GM12878 (cell line): ENCODE data around the gene EFHD1. TPM values are rescaled to one million over a fixed set of nuclear protein-coding genes. Genes with fewer than 3 reads are reported as not detected.

Source experiments
- ATAC-seq: fragments of 200-7000 bp; cut with Tn5 transposase; 3 replicates; pipeline ENCODE4 v1.9.1; 2020; ENCODE audit warnings: mild to moderate bottlenecking, moderate library complexity
- BruUV-seq: library from RNA; stranded (reverse); fragments of 400-500 nt; replicated peaks from 2 replicates; lab custom pipeline; 2021; lab: Mats Ljungman, UMichigan
- CTCF ChIA-PET: fragments of 300-600 bp; sonication (Branson Sonifier 250); formaldehyde crosslinking; extraction: SDS; loops from one replicate; lab custom pipeline; 2021; ENCODE audit warnings: inconsistent platforms; lab: Yijun Ruan, JAX
- POLR2A ChIA-PET: fragments of 350-600 bp; formaldehyde crosslinking; extraction: SDS; loops from one replicate; lab custom pipeline; 2021; ENCODE audit warnings: inconsistent platforms; lab: Charles Lee
- RAD21 ChIA-PET: fragments of 300-600 bp; sonication (Branson Sonifier 250); formaldehyde crosslinking; loops from one replicate; lab custom pipeline; 2023; ENCODE audit warnings: antibody characterized with exemption; ENCODE audit not compliant: unreplicated experiment; lab: Charles Lee
- SMC1A ChIA-PET: fragments of 300-600 bp; sonication (Branson Sonifier 250); formaldehyde crosslinking; loops from one replicate; lab custom pipeline; 2023; ENCODE audit not compliant: unreplicated experiment, uncharacterized antibody; lab: Charles Lee
- DNase-seq: peaks from one replicate; pipeline ENCODE4 v3.0.0-alpha.2; 2011; ENCODE audit warnings: low read depth, low spot score
- FAIRE-seq: peaks from 3 replicates; lab custom pipeline; 2011; peaks lifted over from hg19 to GRCh38; lab: Jason Lieb, UNC
- H2AFZ ChIP-seq: 2 replicates; pipeline ENCODE4 v1.6.0; 2011; ENCODE audit warnings: low read depth, low read length, control low read depth; ENCODE audit not compliant: control insufficient read depth
- H3K27ac ChIP-seq: 2 replicates; pipeline ENCODE4 v1.5.1; 2011; ENCODE audit warnings: control low read depth; ENCODE audit not compliant: control insufficient read depth, insufficient read depth
- H3K27me3 ChIP-seq, 2 experiments: replicated peaks in 1 of 2; 2 replicates each; pipeline versions ENCODE4 v1.6.0 to v1.6.1; 2011; ENCODE audit warnings: low read length in 1 of 2; ENCODE audit not compliant: control insufficient read depth in 2 of 2, insufficient read depth in 2 of 2
- H3K36me3 ChIP-seq, 2 experiments: 2 replicates each; pipeline ENCODE4 v1.5.1; 2011; ENCODE audit warnings: low read length in 1 of 2; ENCODE audit not compliant: control insufficient read depth in 2 of 2, insufficient read depth in 2 of 2
- H3K4me1 ChIP-seq: 2 replicates; pipeline ENCODE4 v1.6.1; 2011; ENCODE audit warnings: mild to moderate bottlenecking, low read length, moderate library complexity, mixed read lengths; ENCODE audit not compliant: control insufficient read depth, insufficient read depth
- H3K4me2 ChIP-seq: 2 replicates; pipeline ENCODE4 v1.6.0; 2011; ENCODE audit warnings: control low read depth; ENCODE audit not compliant: control insufficient read depth, insufficient read depth
- H3K4me3 ChIP-seq: fragments of 200-600 bp; sonication (generic); 2 replicates; pipeline ENCODE4 v1.5.1; 2016
- H3K79me2 ChIP-seq: 2 replicates; pipeline ENCODE4 v1.6.0; 2011; ENCODE audit warnings: low read length; ENCODE audit not compliant: control insufficient read depth, insufficient read depth
- H3K9ac ChIP-seq: 2 replicates; pipeline ENCODE4 v1.8.0; 2011; ENCODE audit warnings: low read length, control low read depth, mixed read lengths; ENCODE audit not compliant: control insufficient read depth, insufficient read depth
- H3K9me3 ChIP-seq: replicated peaks from 3 replicates; pipeline ENCODE4 v1.5.1; 2011; ENCODE audit warnings: mild to moderate bottlenecking, low read length; ENCODE audit not compliant: control insufficient read depth, insufficient read depth
- H4K20me1 ChIP-seq: 2 replicates; pipeline ENCODE4 v1.6.0; 2011; ENCODE audit not compliant: control insufficient read depth, insufficient read depth
- EED ChIP-seq: sonication (generic); IDR thresholded peaks from 2 replicates; pipeline ENCODE4 v1.6.1; 2016; ENCODE audit warnings: antibody characterized with exemption, low read depth
- FOXK2 ChIP-seq: fragments of 450-650 bp; IDR thresholded peaks from 2 replicates; pipeline ENCODE4 v1.6.1; 2017; ENCODE audit warnings: mild to moderate bottlenecking, moderate library complexity
- HDGF ChIP-seq: fragments of 450-650 bp; IDR thresholded peaks from 2 replicates; pipeline ENCODE4 v1.6.1; 2016; ENCODE audit warnings: antibody characterized with exemption
- MXI1 ChIP-seq: fragments of 150-350 bp; IDR thresholded peaks from 2 replicates; pipeline ENCODE4 v1.6.1; 2011; ENCODE audit warnings: low read depth, mild to moderate bottlenecking, inconsistent platforms, low read length, improper control_type of control experiment
- RUNX3 ChIP-seq: IDR thresholded peaks from 2 replicates; pipeline ENCODE4 v1.6.1; 2012; ENCODE audit warnings: low read length, inconsistent platforms
- STAT1 ChIP-seq: fragments of 450-650 bp; conservative IDR thresholded peaks from 2 replicates; pipeline ENCODE4 v1.6.1; 2014; ENCODE audit warnings: antibody characterized with exemption, mild to moderate bottlenecking
- TCF7 ChIP-seq: IDR thresholded peaks from 2 replicates; pipeline ENCODE4 v1.6.1; 2014; ENCODE audit warnings: antibody characterized with exemption, borderline replicate concordance
- ZNF274 ChIP-seq: IDR thresholded peaks from one replicate; pipeline ENCODE4 v1.8.0; 2011; ENCODE audit not compliant: insufficient read length, insufficient read depth
- ZZZ3 ChIP-seq: IDR thresholded peaks from 2 replicates; pipeline ENCODE4 v1.6.1; 2011; ENCODE audit warnings: low read depth; ENCODE audit not compliant: control insufficient read depth, insufficient read length
- WGBS: methylation state at CpG from one replicate; pipeline ENCODE4 v1.1.6; 2016; ENCODE audit warnings: low lambda C conversion rate; ENCODE audit not compliant: insufficient replicate concordance, insufficient coverage; ENCODE audit errors: missing lambda C conversion rate; 5-methylcytosine and 5-hydroxymethylcytosine counted together
- in situ Hi-C: fragments of 300-500 bp; cut with MboI; formaldehyde crosslinking; loops from 9 replicates; pipeline ENCODE4 v1.14.3; 2018; ENCODE audit warnings: mixed read lengths
- intact Hi-C: fragments of 100-400 bp; cut with micrococcal nuclease; formaldehyde crosslinking; loops from one replicate; pipeline ENCODE4 v1.14.2; 2022; ENCODE audit not compliant: unreplicated experiment
- polyA plus RNA-seq, 11 experiments: library from polyadenylated mRNA; depleted of rRNA in 4 of 11; unstranded in 6 of 11; stranded (reverse) in 5 of 11; fragments of >200 nt; fragmentation: Nextera tagmentation in 4 of 11; fragmentation: Illumina TruSeq in 1 of 11; extraction: Ambion mirVana in 4 of 11; extraction: Trizol in 1 of 11; gene quantifications; 1 replicate in 1 of 11; 2 replicates in 10 of 11; pipeline versions ENCODE4 v1.2.1 to v1.2.3, GENCODE V29; 2011 to 2016; ENCODE audit warnings: inconsistent platforms in 2 of 11, missing spikeins in 2 of 11, low read depth in 1 of 11
- total RNA-seq, 4 experiments: library from RNA; depleted of rRNA in 3 of 4; stranded (reverse); fragments of >200 nt in 3 of 4; fragmentation: Illumina TruSeq in 1 of 4; extraction: Trizol in 1 of 4; gene quantifications; 2 replicates each; pipeline versions ENCODE4 v1.2.1 to v1.2.3, GENCODE V29; 2013 to 2021
- TF ChIP-seq, protein P1 (sequence below): fragments of 450-650 bp; conservative IDR thresholded peaks from 2 replicates; pipeline ENCODE4 v1.6.1; 2017; ENCODE audit warnings: mild to moderate bottlenecking, moderate library complexity
- TF ChIP-seq, protein P2 (sequence below): IDR thresholded peaks from 2 replicates; pipeline ENCODE4 v1.6.1; 2011; ENCODE audit warnings: mild to moderate bottlenecking, low read depth, low read length, moderate library complexity; ENCODE audit not compliant: insufficient replicate concordance
- TF ChIP-seq, protein P3 (sequence below): IDR thresholded peaks from 2 replicates; pipeline ENCODE4 v1.6.1; 2011; ENCODE audit warnings: low read depth, mild to moderate bottlenecking, low read length, moderate library complexity, borderline replicate concordance; ENCODE audit errors: extremely low read depth

EFHD1 gene
- total and polyA plus RNA-seq, 10 of the 15 experiments (the other 5 are each of a cell fraction or from before 2014, with no cell fraction given) = 0.07 TPM; not detected in 9

DNA sequence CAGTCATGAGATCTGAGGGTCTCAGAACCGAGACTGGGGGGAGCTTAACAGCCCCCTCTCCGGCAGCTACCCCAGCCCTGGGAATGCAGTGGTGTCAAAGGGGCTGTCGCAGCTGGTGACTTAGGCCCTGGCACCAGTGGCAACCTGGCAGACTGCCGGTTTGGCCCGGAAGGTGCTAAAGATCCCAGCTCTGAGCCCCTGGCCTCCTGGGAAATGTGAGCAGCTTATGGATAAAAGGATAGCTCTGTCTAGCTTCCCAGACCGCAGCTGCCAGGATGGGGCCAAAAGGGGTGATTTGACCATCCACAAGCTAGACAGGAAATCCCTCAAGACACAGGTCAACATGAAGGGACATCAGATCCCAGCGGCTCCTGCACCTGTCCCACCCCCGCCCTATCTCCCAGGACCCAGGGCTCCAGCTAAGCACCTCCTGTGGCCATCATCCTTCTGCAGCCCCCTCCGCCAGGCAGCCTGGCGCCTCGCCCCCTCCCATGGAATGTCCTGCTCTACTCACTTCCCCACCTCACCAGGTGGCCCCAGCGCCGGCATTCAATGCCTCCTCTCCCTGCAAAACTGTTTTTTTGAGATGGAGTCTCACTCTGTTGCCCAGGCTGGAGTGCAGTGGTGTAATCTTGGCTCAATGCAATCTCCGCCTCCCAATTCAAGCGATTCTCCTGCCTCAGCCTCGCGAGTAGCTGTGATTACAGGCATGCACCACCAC, 33.2 kb upstream of the EFHD1 start (continued):
- TF ChIP-seq TCF7 = no peak
- TF ChIP-seq ZZZ3 = no peak
- TF ChIP-seq HDGF = no peak

DNA sequence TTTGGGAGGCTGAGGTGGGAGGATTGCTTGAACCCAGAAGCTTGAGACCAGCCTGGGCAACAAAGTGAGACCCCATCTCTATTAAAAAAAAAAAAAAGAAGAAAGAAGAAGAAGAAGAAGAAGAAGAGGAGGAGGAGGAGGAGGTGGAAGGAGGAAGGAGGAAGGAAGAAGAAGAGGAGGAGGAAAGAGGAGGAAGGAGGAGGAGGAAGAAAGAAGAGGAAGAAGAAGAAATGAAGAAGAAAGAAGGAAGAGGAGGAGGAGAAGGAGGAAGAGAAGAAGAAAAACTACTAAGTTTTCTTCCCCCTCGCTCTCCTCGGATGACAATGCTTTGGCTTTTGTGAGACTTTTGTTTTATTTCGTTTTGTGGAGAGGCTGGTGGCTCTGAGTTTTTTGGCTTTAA, 30.1 kb upstream of the EFHD1 start:
- no peaks in the 10 kb centered on the region for H3K9me3 ChIP-seq
- no peak overlapping the region for H3K4me3 ChIP-seq
- no peak for DNase-seq
- ChIA-PET SMC1A (no interaction called here), POLR2A (no interaction called here)
- no peak for FAIRE-seq
- TF ChIP-seq RUNX3 = no peak
- TF ChIP-seq MXI1 = no peak
- TF ChIP-seq, all 136 proteins: peak for 0
- no peaks in the 10 kb centered on the region for H3K79me2 ChIP-seq
- no peaks in the 10 kb centered on the region for H3K4me1 ChIP-seq
- ChIA-PET RAD21 (no interaction called here), CTCF (no interaction called here)
- H3K27ac ChIP-seq = no peak overlapping the region
- no peak overlapping the region for H2AFZ ChIP-seq
- BruUV-seq = no TSS peak
- WGBS = 45% methylated on average over 3 of the region's 3 CpGs
- H3K27me3 ChIP-seq = no peaks in the 10 kb centered on the region
- no peak for ATAC-seq
- in situ Hi-C loops = no loop called here
- no peak overlapping the region for H3K9ac ChIP-seq
- H3K36me3 ChIP-seq = no peaks in the 10 kb centered on the region
- no peak overlapping the region for H3K4me2 ChIP-seq
- intact Hi-C loops = no loop called here
- no peaks in the 10 kb centered on the region for H4K20me1 ChIP-seq

DNA sequence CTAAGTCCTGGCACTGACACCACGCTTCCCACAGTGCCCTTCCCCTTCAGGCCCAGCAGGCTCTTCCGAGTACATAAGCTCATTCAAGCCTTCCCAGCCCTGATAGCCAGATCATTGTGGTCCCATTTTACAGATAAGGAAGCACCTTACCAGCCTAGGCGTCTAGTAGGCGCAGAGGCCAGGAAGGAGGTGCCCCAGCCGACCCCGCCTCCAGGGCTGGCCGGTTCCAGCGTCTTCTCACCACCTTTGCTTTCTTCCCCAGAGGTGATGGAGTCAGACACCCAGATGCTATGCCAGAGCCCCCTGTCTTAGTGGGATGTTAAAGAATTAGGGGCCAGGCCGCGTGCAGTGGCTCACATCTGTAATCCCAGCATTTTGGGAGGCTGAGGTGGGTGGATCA, 28.9 kb upstream of the EFHD1 start:
- no peak for ATAC-seq
- Histone ChIP-seq H3K9me3 (no peaks in the 10 kb centered on the region), H3K4me3 (no peak overlapping the region), H3K79me2 (no peaks in the 10 kb centered on the region), H3K27ac (no peak overlapping the region), H3K27me3 (no peaks in the 10 kb centered on the region), H3K36me3 (no peaks in the 10 kb centered on the region), H3K9ac (no peak overlapping the region), H3K4me1 (no peaks in the 10 kb centered on the region), H3K4me2 (no peak overlapping the region), H4K20me1 (no peaks in the 10 kb centered on the region), H2AFZ (no peak overlapping the region)
- WGBS = 87% methylated on average over 10 of the region's 10 CpGs
- BruUV-seq = no TSS peak
- no peak for TF ChIP-seq STAT1
- TF ChIP-seq, protein P1, sequence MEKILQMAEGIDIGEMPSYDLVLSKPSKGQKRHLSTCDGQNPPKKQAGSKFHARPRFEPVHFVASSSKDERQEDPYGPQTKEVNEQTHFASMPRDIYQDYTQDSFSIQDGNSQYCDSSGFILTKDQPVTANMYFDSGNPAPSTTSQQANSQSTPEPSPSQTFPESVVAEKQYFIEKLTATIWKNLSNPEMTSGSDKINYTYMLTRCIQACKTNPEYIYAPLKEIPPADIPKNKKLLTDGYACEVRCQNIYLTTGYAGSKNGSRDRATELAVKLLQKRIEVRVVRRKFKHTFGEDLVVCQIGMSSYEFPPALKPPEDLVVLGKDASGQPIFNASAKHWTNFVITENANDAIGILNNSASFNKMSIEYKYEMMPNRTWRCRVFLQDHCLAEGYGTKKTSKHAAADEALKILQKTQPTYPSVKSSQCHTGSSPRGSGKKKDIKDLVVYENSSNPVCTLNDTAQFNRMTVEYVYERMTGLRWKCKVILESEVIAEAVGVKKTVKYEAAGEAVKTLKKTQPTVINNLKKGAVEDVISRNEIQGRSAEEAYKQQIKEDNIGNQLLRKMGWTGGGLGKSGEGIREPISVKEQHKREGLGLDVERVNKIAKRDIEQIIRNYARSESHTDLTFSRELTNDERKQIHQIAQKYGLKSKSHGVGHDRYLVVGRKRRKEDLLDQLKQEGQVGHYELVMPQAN = no peak
- no peak for TF ChIP-seq ZNF274
- TF ChIP-seq, protein P2, sequence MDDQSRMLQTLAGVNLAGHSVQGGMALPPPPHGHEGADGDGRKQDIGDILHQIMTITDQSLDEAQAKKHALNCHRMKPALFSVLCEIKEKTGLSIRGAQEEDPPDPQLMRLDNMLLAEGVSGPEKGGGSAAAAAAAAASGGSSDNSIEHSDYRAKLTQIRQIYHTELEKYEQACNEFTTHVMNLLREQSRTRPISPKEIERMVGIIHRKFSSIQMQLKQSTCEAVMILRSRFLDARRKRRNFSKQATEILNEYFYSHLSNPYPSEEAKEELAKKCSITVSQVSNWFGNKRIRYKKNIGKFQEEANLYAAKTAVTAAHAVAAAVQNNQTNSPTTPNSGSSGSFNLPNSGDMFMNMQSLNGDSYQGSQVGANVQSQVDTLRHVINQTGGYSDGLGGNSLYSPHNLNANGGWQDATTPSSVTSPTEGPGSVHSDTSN = no peak
- TF ChIP-seq FOXK2 = no peak
- TF ChIP-seq, protein P3, sequence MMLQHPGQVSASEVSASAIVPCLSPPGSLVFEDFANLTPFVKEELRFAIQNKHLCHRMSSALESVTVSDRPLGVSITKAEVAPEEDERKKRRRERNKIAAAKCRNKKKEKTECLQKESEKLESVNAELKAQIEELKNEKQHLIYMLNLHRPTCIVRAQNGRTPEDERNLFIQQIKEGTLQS = no peak
- no peak for TF ChIP-seq EED
- DNase-seq = no peak
- POLR2A ChIA-PET = no interaction called here
- FAIRE-seq = no peak
- SMC1A ChIA-PET = interaction anchor here (1.2 kb wide), 1 partner anchor 418 kb away, joined by 3 read pairs; no protein-coding TSS in a partner anchor
- intact Hi-C loops = no loop called here
- CTCF ChIA-PET = interaction anchor here (1.8 kb wide), 1 partner anchor 12 kb away, joined by 8 read pairs; no protein-coding TSS in a partner anchor
- in situ Hi-C loops = no loop called here
- RAD21 ChIA-PET = no interaction called here
